GM18508 (cell line): ENCODE results near the gene TNN.
"Not testable (repeated sequence)": the region's sequence is repeated elsewhere in the genome, so short reads cannot be mapped to it uniquely, and the experiment has no call there.

Source experiments
- ATAC-seq: cut with Tn5 transposase; IDR thresholded peaks from one replicate; pipeline ENCODE4 v1.9.1; 2021; ENCODE audit warnings: moderate number of reproducible peaks; ENCODE audit not compliant: insufficient read depth, unreplicated experiment

TNN gene

GRCh38 chr1:175106536-175106935 is 38.9 kb downstream of the TNN start:
- not testable (repeated sequence) for ATAC-seq

- ATAC-seq, result not testable (repeated sequence)
Measured at GRCh38 chr1:175108331-175108820, 40.7 kb downstream of the TNN start.

GRCh38 chr1:175114996-175115395 is 47.4 kb downstream of the TNN start:
- ATAC-seq, result no peak

GRCh38 chr1:175116210-175116798 is 48.7 kb downstream of the TNN start:
- ATAC-seq, result no peak

GRCh38 chr1:175116903-175117302 is 49.3 kb downstream of the TNN start:
- no peak for ATAC-seq

- ATAC-seq, result no peak
Measured at GRCh38 chr1:175118375-175119367, 51.0 kb downstream of the TNN start.

GRCh38 chr1:175120511-175120910 is 52.9 kb downstream of the TNN start:
- no peak for ATAC-seq

- no peak for ATAC-seq
Measured at GRCh38 chr1:175124861-175125260, 57.2 kb downstream of the TNN start.

- ATAC-seq, result no peak
Measured at GRCh38 chr1:175126347-175126746, 58.7 kb downstream of the TNN start.

GRCh38 chr1:175127565-175127964 is 59.9 kb downstream of the TNN start:
- no peak for ATAC-seq

GRCh38 chr1:175128523-175128922 is 60.9 kb downstream of the TNN start:
- no peak for ATAC-seq

- ATAC-seq, result no peak
Measured at GRCh38 chr1:175129182-175129581, 61.5 kb downstream of the TNN start.

- ATAC-seq, result no peak
Measured at GRCh38 chr1:175129644-175129996, 62.0 kb downstream of the TNN start.

GRCh38 chr1:175129997-175130648 is 62.5 kb downstream of the TNN start:
- no peak for ATAC-seq

- no peak for ATAC-seq
Measured at GRCh38 chr1:175130649-175131045, 63.0 kb downstream of the TNN start.

- ATAC-seq, result no peak
Measured at GRCh38 chr1:175131095-175131494, 63.5 kb downstream of the TNN start.

- ATAC-seq, result no peak
Measured at GRCh38 chr1:175132436-175132835, 64.8 kb downstream of the TNN start.

- no peak for ATAC-seq
Measured at GRCh38 chr1:175133673-175134435, 66.2 kb downstream of the TNN start.

GRCh38 chr1:175134500-175134899 is 66.9 kb downstream of the TNN start:
- no peak for ATAC-seq

GRCh38 chr1:175136246-175136645 is 68.6 kb downstream of the TNN start:
- no peak for ATAC-seq
